OCI-LY7 (cell line): ENCODE measurements around the gene INSM1. TPM values are rescaled to one million over a fixed set of nuclear protein-coding genes. Genes with fewer than 3 reads are reported as not detected.

Source experiments
- BruUV-seq: library from RNA; stranded (reverse); fragments of 400-500 nt; replicated peaks from 2 replicates; lab custom pipeline; 2021; lab: Mats Ljungman, UMichigan
- CTCF ChIA-PET: fragments of 300-600 bp; sonication (Branson Sonifier 250); formaldehyde crosslinking; loops from one replicate; lab custom pipeline; 2022; ENCODE audit warnings: antibody characterized with exemption; ENCODE audit not compliant: unreplicated experiment; lab: Charles Lee
- POLR2A ChIA-PET: fragments of 300-600 bp; sonication (Branson Sonifier 250); formaldehyde crosslinking; loops from one replicate; lab custom pipeline; 2022; ENCODE audit warnings: antibody characterized with exemption; lab: Charles Lee
- DNase-seq: peaks from one replicate; pipeline ENCODE4 v3.0.0-alpha.2; 2015; ENCODE audit warnings: low spot score
- H2AFZ ChIP-seq: fragments of 200-600 bp; sonication (generic), shearing (Covaris generic); 2 replicates; pipeline ENCODE4 v1.6.1; 2014; ENCODE audit warnings: mild to moderate bottlenecking, antibody characterized with exemption, low read length, moderate library complexity
- H3K27ac ChIP-seq: fragments of 200-600 bp; sonication (generic); 2 replicates; pipeline ENCODE4 v1.5.1; 2014; ENCODE audit warnings: mixed run types, low read depth, mild to moderate bottlenecking, moderate library complexity, low read length, inconsistent platforms; ENCODE audit not compliant: poor library complexity, severe bottlenecking
- H3K36me3 ChIP-seq: fragments of 200-600 bp; sonication (generic); 2 replicates; pipeline ENCODE4 v1.6.1; 2014; ENCODE audit warnings: mild to moderate bottlenecking, antibody characterized with exemption, low read length, moderate library complexity, mixed read lengths; ENCODE audit not compliant: insufficient read depth
- H3K4me1 ChIP-seq: fragments of 200-600 bp; sonication (generic); 2 replicates; pipeline ENCODE4 v1.5.1; 2014; ENCODE audit warnings: mild to moderate bottlenecking, low read length; ENCODE audit not compliant: insufficient read depth, poor library complexity, severe bottlenecking
- H3K4me2 ChIP-seq: fragments of 200-600 bp; sonication (generic); 2 replicates; pipeline ENCODE4 v1.6.1; 2014; ENCODE audit warnings: mild to moderate bottlenecking, low read length
- H3K4me3 ChIP-seq: fragments of 200-600 bp; sonication (generic); 2 replicates; pipeline ENCODE4 v1.5.1; 2014; ENCODE audit warnings: mild to moderate bottlenecking, low read depth, low read length; ENCODE audit not compliant: poor library complexity, severe bottlenecking
- H3K79me2 ChIP-seq: fragments of 200-600 bp; sonication (generic); 2 replicates; pipeline ENCODE4 v1.6.1; 2016; ENCODE audit warnings: low read depth, mild to moderate bottlenecking, low read length, moderate library complexity, mixed read lengths; ENCODE audit not compliant: insufficient read depth
- H3K9me2 ChIP-seq: fragments of 200-600 bp; sonication (generic); 2 replicates; pipeline ENCODE4 v1.6.1; 2016; ENCODE audit warnings: mild to moderate bottlenecking, low read length, mixed read lengths; ENCODE audit not compliant: insufficient read depth
- H3K9me3 ChIP-seq: fragments of 200-600 bp; sonication (generic); 2 replicates; pipeline ENCODE4 v1.6.1; 2014; ENCODE audit warnings: mild to moderate bottlenecking, mixed run types, low read length, mixed read lengths
- H4K20me1 ChIP-seq: fragments of 200-600 bp; sonication (generic); 2 replicates; pipeline ENCODE4 v1.6.1; 2014; ENCODE audit warnings: mild to moderate bottlenecking, antibody characterized with exemption, low read length, moderate library complexity, mixed read lengths; ENCODE audit not compliant: insufficient read depth
- CTCF ChIP-seq: fragments of 200-600 bp; sonication (generic); conservative IDR thresholded peaks from 2 replicates; pipeline ENCODE4 v1.5.1; 2014; ENCODE audit warnings: mild to moderate bottlenecking, antibody characterized with exemption, low read length, moderate library complexity, mixed read lengths
- EZH2phosphoT487 ChIP-seq: fragments of 200-600 bp; sonication (generic); IDR thresholded peaks from 2 replicates; pipeline ENCODE4 v1.6.1; 2018; ENCODE audit warnings: low read depth, borderline replicate concordance, mild to moderate bottlenecking, mixed run types, antibody characterized with exemption, low read length, moderate library complexity, mixed read lengths
- intact Hi-C: fragments of 100-400 bp; cut with micrococcal nuclease; formaldehyde crosslinking; loops from one replicate; pipeline ENCODE4 v1.10.0; 2022; ENCODE audit not compliant: unreplicated experiment
- total RNA-seq, 2 experiments: library from RNA; depleted of rRNA in 1 of 2; stranded (reverse); fragments of >200 nt in 1 of 2; shearing (Covaris generic) in 1 of 2; gene quantifications; 2 replicates each; pipeline ENCODE4 v1.2.3, GENCODE V29; 2014 to 2022

The INSM1 gene
- total RNA-seq, 2 experiments from 2014 or later, result not detected

- no peak overlapping the region for H3K4me3 ChIP-seq
- intact Hi-C loops, result no loop called here
- TF ChIP-seq CTCF (no peak), EZH2phosphoT487 (no peak)
- ChIA-PET CTCF (no interaction called here), POLR2A (interaction anchor here (1.3 kb wide), 1 partner anchor 31 kb away, joined by 4 read pairs; no protein-coding TSS in a partner anchor)
- no peaks in the 10 kb centered on the region for H3K4me1 ChIP-seq
- H3K79me2 ChIP-seq, result no peaks in the 10 kb centered on the region
- H3K4me2 ChIP-seq, result no peak overlapping the region
- no peaks in the 10 kb centered on the region for H3K9me2 ChIP-seq
- BruUV-seq, result no TSS peak
- H3K9me3 ChIP-seq, result no peaks in the 10 kb centered on the region
- no peaks in the 10 kb centered on the region for H3K36me3 ChIP-seq
- no peak for DNase-seq
- H3K27ac ChIP-seq, result no peak overlapping the region
- H2AFZ ChIP-seq, result no peak overlapping the region
- H4K20me1 ChIP-seq, result no peaks in the 10 kb centered on the region
Observed at GRCh38 chr20:20371083-20371482, 3.2 kb downstream of the INSM1 start.

GRCh38 chr20:20371681-20372080 lies 3.8 kb downstream of the INSM1 start:
- BruUV-seq, result no TSS peak
- TF ChIP-seq EZH2phosphoT487, result no peak
- no peak for TF ChIP-seq CTCF
- ChIA-PET POLR2A (interaction anchor here (0.9 to 1.3 kb wide), 2 partner anchors 24 to 30 kb away, joined by 3 to 4 read pairs; no protein-coding TSS in a partner anchor), CTCF (no interaction called here)
- H3K36me3 ChIP-seq, result no peaks in the 10 kb centered on the region
- H2AFZ ChIP-seq, result no peak overlapping the region
- no peak overlapping the region for H3K4me3 ChIP-seq
- no peaks in the 10 kb centered on the region for H3K4me1 ChIP-seq
- intact Hi-C loops, result no loop called here
- no peaks in the 10 kb centered on the region for H4K20me1 ChIP-seq
- H3K27ac ChIP-seq, result no peak overlapping the region
- H3K9me3 ChIP-seq, result no peaks in the 10 kb centered on the region
- H3K79me2 ChIP-seq, result no peaks in the 10 kb centered on the region
- no peak overlapping the region for H3K4me2 ChIP-seq
- no peaks in the 10 kb centered on the region for H3K9me2 ChIP-seq
- no peak for DNase-seq

GRCh38 chr20:20373091-20373571 lies 5.2 kb downstream of the INSM1 start:
- ChIA-PET CTCF (no interaction called here), POLR2A (no interaction called here)
- TF ChIP-seq EZH2phosphoT487, result no peak
- no peak for TF ChIP-seq CTCF
- Histone ChIP-seq H4K20me1 (no peaks in the 10 kb centered on the region), H3K4me2 (no peak overlapping the region), H3K9me2 (no peaks in the 10 kb centered on the region), H3K36me3 (no peaks in the 10 kb centered on the region), H3K27ac (no peak overlapping the region), H2AFZ (no peak overlapping the region), H3K9me3 (no peaks in the 10 kb centered on the region), H3K79me2 (no peaks in the 10 kb centered on the region), H3K4me3 (no peak overlapping the region), H3K4me1 (no peaks in the 10 kb centered on the region)
- no TSS peak for BruUV-seq
- intact Hi-C loops, result no loop called here
- DNase-seq, result no peak
